ENCODE data around the gene COL5A2.

The COL5A2 gene

DNA sequence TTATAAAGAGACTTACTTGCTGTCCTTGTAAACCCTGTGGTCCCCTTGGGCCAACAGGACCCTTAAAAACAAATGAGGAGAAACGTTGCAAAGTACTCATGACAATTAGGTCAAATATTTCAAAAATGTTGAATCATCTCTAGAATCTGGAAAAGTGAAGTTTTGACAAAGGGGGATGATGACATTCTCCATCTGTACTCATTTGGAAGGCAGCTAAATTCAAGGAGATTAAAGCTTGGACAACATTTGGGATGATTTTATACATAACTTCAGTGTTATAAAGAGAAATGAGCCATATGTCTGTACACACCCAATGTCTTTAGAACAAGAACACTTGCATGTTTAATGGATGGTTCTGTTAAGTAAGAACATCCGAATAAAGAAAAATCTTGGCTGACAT lies 92.9 kb downstream of the COL5A2 start:
- peak; percentile 81 for DNase-seq (ENCODE audit: low read depth)
- no peak overlapping the region for H3K4me3 ChIP-seq (replicated peaks; ENCODE audit: low read depth, low read length)
- TF ChIP-seq, protein P1, sequence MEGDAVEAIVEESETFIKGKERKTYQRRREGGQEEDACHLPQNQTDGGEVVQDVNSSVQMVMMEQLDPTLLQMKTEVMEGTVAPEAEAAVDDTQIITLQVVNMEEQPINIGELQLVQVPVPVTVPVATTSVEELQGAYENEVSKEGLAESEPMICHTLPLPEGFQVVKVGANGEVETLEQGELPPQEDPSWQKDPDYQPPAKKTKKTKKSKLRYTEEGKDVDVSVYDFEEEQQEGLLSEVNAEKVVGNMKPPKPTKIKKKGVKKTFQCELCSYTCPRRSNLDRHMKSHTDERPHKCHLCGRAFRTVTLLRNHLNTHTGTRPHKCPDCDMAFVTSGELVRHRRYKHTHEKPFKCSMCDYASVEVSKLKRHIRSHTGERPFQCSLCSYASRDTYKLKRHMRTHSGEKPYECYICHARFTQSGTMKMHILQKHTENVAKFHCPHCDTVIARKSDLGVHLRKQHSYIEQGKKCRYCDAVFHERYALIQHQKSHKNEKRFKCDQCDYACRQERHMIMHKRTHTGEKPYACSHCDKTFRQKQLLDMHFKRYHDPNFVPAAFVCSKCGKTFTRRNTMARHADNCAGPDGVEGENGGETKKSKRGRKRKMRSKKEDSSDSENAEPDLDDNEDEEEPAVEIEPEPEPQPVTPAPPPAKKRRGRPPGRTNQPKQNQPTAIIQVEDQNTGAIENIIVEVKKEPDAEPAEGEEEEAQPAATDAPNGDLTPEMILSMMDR (IDR thresholded peaks at IDR 0.05; ENCODE audit: low read length, missing control alignments) = no peak

DNA sequence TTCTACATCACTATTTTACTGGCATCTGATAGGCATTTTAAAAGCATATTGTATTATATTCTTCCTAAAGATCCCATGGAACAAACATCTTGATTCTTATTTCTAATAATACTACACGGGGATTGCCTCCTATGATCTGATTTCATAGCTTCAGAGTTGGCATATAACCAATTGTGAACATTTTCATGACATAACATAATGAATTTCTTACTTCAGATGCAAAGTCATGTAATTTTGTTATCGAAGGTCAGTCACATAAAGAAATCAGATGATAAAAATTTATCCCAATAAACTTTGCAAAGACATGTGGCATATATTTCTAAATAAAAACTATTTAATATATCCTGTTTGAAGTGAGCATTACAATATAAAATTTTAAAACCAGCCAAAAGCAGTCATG lies 93.3 kb downstream of the COL5A2 start:
- TF ChIP-seq, protein P1 (IDR thresholded peaks at IDR 0.05; ENCODE audit: low read length, missing control alignments) = no peak
- no peak for DNase-seq (ENCODE audit: low read depth)
- no peak overlapping the region for H3K4me3 ChIP-seq (replicated peaks; ENCODE audit: low read depth, low read length)

- TF ChIP-seq, protein P1 (IDR thresholded peaks at IDR 0.05; ENCODE audit: low read length, missing control alignments) = no peak
- no peak for DNase-seq (ENCODE audit: low read depth)
- H3K4me3 ChIP-seq (replicated peaks; ENCODE audit: low read depth, low read length) = no peak overlapping the region
These were observed 96.0 kb downstream of the COL5A2 start for GRCh38 chr2:189083606-189084005.

DNA sequence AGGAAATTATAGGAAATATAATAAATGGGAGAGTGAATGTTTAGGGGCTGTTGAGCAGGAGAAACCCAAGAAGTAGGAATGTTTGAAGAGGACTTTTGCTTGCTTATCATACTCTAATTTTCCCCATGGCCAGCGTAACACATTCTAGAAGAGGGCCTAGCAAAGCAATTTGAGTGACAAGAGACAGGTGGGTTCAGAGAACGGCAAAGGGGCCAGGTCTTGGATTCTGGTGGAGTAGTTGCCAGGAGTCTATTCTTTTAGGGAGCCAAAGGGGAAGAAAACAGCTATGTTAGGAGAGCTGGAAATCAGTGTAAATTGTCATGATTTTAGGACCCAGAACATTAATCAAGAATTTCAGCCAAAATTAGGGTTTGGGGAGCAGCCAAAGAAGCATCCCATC lies 96.5 kb downstream of the COL5A2 start:
- DNase-seq (ENCODE audit: low read depth) = no peak
- TF ChIP-seq, protein P1 (IDR thresholded peaks at IDR 0.05; ENCODE audit: low read length, missing control alignments) = no peak
- no peak overlapping the region for H3K4me3 ChIP-seq (replicated peaks; ENCODE audit: low read depth, low read length)

- TF ChIP-seq, protein P1 (IDR thresholded peaks at IDR 0.05; ENCODE audit: low read length, missing control alignments) = no peak
- H3K4me3 ChIP-seq (replicated peaks; ENCODE audit: low read depth, low read length) = no peak overlapping the region
- no peak for DNase-seq (ENCODE audit: low read depth)
These were observed 97.1 kb downstream of the COL5A2 start for GRCh38 chr2:189082376-189082975.

- H3K4me3 ChIP-seq (replicated peaks; ENCODE audit: low read depth, low read length) = no peak overlapping the region
- peak; percentile 58 for DNase-seq (ENCODE audit: low read depth)
- TF ChIP-seq, protein P1 (IDR thresholded peaks at IDR 0.05; ENCODE audit: low read length, missing control alignments) = no peak
These were observed 103.0 kb downstream of the COL5A2 start for GRCh38 chr2:189076572-189076971.

- DNase-seq (ENCODE audit: low read depth) = no peak
- TF ChIP-seq, protein P1 (IDR thresholded peaks at IDR 0.05; ENCODE audit: low read length, missing control alignments) = no peak
- H3K4me3 ChIP-seq (replicated peaks; ENCODE audit: low read depth, low read length) = no peak overlapping the region
These were observed 103.4 kb downstream of the COL5A2 start for GRCh38 chr2:189076120-189076519.

All from fibroblast of pulmonary artery (primary cell).